Neural cell (in vitro differentiated cells): Measurements from ENCODE around the gene RND2. TPM values are rescaled to one million over a fixed set of nuclear protein-coding genes. Genes with fewer than 3 reads are reported as not detected.

Experiments
- H2AFZ ChIP-seq: fragments of 200-600, 300-800 bp; sonication (generic), shearing (Covaris generic); 2 replicates; pipeline ENCODE4 v1.6.0; 2014; ENCODE audit warnings: low read depth, mild to moderate bottlenecking, antibody characterized with exemption, low read length, moderate library complexity
- H3F3A ChIP-seq: fragments of 200-600 bp; shearing (Covaris generic); 2 replicates; pipeline ENCODE4 v1.6.1; 2016; ENCODE audit warnings: mild to moderate bottlenecking, moderate library complexity, mixed read lengths, antibody characterized with exemption, low read length; ENCODE audit not compliant: insufficient read depth, poor library complexity, severe bottlenecking
- H3K27ac ChIP-seq: fragments of 200-600, 300-800 bp; sonication (generic), shearing (Covaris generic); 2 replicates; pipeline ENCODE4 v1.5.1; 2014; ENCODE audit warnings: mild to moderate bottlenecking, low read length, moderate library complexity
- H3K27me3 ChIP-seq: fragments of 300-800, 200-600 bp; sonication (generic), shearing (Covaris generic); 2 replicates; pipeline ENCODE4 v1.6.0; 2014; ENCODE audit warnings: mild to moderate bottlenecking, low read depth, low read length, moderate library complexity; ENCODE audit not compliant: insufficient read depth
- H3K36me3 ChIP-seq: fragments of 300-800, 200-600 bp; sonication (generic), shearing (Covaris generic); 2 replicates; pipeline ENCODE4 v1.5.1; 2014; ENCODE audit warnings: mild to moderate bottlenecking, antibody characterized with exemption, low read length, moderate library complexity; ENCODE audit not compliant: insufficient read depth
- H3K4me2 ChIP-seq: fragments of 300-800, 200-600 bp; sonication (generic), shearing (Covaris generic); 2 replicates; pipeline ENCODE4 v1.6.0; 2014; ENCODE audit warnings: mild to moderate bottlenecking, low read length
- H3K4me3 ChIP-seq: fragments of 300-800, 200-600 bp; sonication (generic), shearing (Covaris generic); 2 replicates; pipeline ENCODE4 v1.5.1; 2014; ENCODE audit warnings: mild to moderate bottlenecking, low read length, moderate library complexity
- H3K79me2 ChIP-seq: fragments of 200-600 bp; shearing (Covaris generic); replicated peaks from 2 replicates; pipeline ENCODE4 v1.6.0; 2014; ENCODE audit warnings: mild to moderate bottlenecking, low read length, moderate library complexity; ENCODE audit not compliant: insufficient read depth
- H3K9ac ChIP-seq: fragments of 300-800, 200-600 bp; sonication (generic), shearing (Covaris generic); 2 replicates; pipeline ENCODE4 v1.6.1; 2016; ENCODE audit warnings: mild to moderate bottlenecking, low read length, mixed read lengths
- H3K9me2 ChIP-seq: fragments of 200-600 bp; shearing (Covaris generic); 2 replicates; pipeline ENCODE4 v1.6.1; 2016; ENCODE audit warnings: mild to moderate bottlenecking, low read length, mixed read lengths; ENCODE audit not compliant: insufficient read depth
- H3K9me3 ChIP-seq: fragments of 200-600, 300-800 bp; sonication (generic), shearing (Covaris generic); 2 replicates; pipeline ENCODE4 v1.6.1; 2016; ENCODE audit warnings: mild to moderate bottlenecking, mixed run types, low read length, moderate library complexity, mixed read lengths
- H4K20me1 ChIP-seq: fragments of 200-600 bp; shearing (Covaris generic); 2 replicates; pipeline ENCODE4 v1.6.1; 2016; ENCODE audit warnings: mild to moderate bottlenecking, mixed run types; ENCODE audit not compliant: insufficient read depth
- EP300 ChIP-seq: fragments of 450-650 bp; conservative IDR thresholded peaks from 2 replicates; pipeline ENCODE4 v1.6.1; 2014; ENCODE audit warnings: antibody characterized with exemption, mild to moderate bottlenecking, moderate library complexity; ENCODE audit not compliant: poor library complexity, severe bottlenecking
- EZH2 ChIP-seq: fragments of 200-600, 300-800 bp; shearing (Covaris generic), sonication (generic); IDR thresholded peaks from 2 replicates; pipeline ENCODE4 v1.6.1; 2014; ENCODE audit warnings: antibody characterized with exemption, low read length, borderline replicate concordance, mild to moderate bottlenecking; ENCODE audit not compliant: insufficient read depth, poor library complexity, severe bottlenecking
- MXI1 ChIP-seq: fragments of 450-650 bp; conservative IDR thresholded peaks from 2 replicates; pipeline ENCODE4 v1.6.1; 2014; ENCODE audit warnings: antibody characterized with exemption, mild to moderate bottlenecking; ENCODE audit not compliant: poor library complexity, severe bottlenecking
- POLR2AphosphoS5 ChIP-seq: IDR thresholded peaks from 2 replicates; pipeline ENCODE4 v1.6.1; 2012
- RAD21 ChIP-seq: fragments of 450-650 bp; conservative IDR thresholded peaks from 2 replicates; pipeline ENCODE4 v1.6.1; 2014; ENCODE audit warnings: antibody characterized with exemption, mild to moderate bottlenecking, moderate library complexity
- SMC3 ChIP-seq: fragments of 450-650 bp; conservative IDR thresholded peaks from 2 replicates; pipeline ENCODE4 v1.6.1; 2014; ENCODE audit warnings: antibody characterized with exemption, mild to moderate bottlenecking, moderate library complexity; ENCODE audit not compliant: poor library complexity
- TAF1 ChIP-seq: IDR thresholded peaks from 2 replicates; pipeline ENCODE4 v1.6.1; 2012; ENCODE audit warnings: low read depth
- polyA plus RNA-seq: library from polyadenylated mRNA; depleted of rRNA; stranded (reverse); fragments of >200 nt; gene quantifications from 2 replicates; pipeline ENCODE4 v1.2.3, GENCODE V29; 2014
- TF ChIP-seq, protein P1 (sequence below): IDR thresholded peaks from 2 replicates; pipeline ENCODE4 v1.6.1; 2012; ENCODE audit warnings: borderline replicate concordance
- TF ChIP-seq, protein P2 (sequence below): fragments of 450-650 bp; IDR thresholded peaks from 2 replicates; pipeline ENCODE4 v1.5.1; 2014; ENCODE audit warnings: antibody characterized with exemption, mild to moderate bottlenecking, moderate library complexity; ENCODE audit not compliant: poor library complexity, severe bottlenecking

The RND2 gene
- polyA plus RNA-seq, 1 donor from 2014 or later: 43.8 TPM

DNA sequence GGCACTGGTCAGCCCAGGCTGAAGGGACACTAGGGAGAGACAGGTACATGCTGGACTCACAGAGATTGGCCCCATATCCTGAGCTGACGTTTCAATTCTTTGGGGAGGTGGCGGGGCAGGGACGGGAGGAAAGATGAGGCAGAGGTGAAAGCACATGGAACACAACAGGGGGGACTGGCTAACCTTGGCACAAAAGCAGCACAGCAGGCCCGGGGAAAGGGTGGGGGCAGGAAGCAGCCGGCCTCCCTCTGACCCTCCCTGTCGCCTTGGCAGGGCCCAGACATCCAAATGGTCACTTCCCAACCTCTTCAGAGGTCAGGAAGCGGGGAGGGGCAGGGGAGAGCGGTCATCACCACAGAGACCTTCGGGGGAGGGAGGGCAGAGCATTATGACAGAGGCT, 9.5 kb upstream of the RND2 start:
- Histone ChIP-seq H3K9me2 (no peaks in the 10 kb centered on the region), H3K9me3 (no peaks in the 10 kb centered on the region), H3K79me2 (peaks cover 42% of the 10 kb centered on the region), H3K4me3 (no peak overlapping the region), H3K27me3 (no peaks in the 10 kb centered on the region), H3K4me2 (no peak overlapping the region), H2AFZ (no peak overlapping the region), H3K9ac (no peak overlapping the region), H3F3A (peaks cover 7% of the 10 kb centered on the region), H4K20me1 (peaks cover 4% of the 10 kb centered on the region), H3K36me3 (no peaks in the 10 kb centered on the region), H3K27ac (no peak overlapping the region)
- no peak for TF ChIP-seq EP300
- TF ChIP-seq TAF1: no peak
- TF ChIP-seq POLR2AphosphoS5: no peak
- TF ChIP-seq, protein P1, sequence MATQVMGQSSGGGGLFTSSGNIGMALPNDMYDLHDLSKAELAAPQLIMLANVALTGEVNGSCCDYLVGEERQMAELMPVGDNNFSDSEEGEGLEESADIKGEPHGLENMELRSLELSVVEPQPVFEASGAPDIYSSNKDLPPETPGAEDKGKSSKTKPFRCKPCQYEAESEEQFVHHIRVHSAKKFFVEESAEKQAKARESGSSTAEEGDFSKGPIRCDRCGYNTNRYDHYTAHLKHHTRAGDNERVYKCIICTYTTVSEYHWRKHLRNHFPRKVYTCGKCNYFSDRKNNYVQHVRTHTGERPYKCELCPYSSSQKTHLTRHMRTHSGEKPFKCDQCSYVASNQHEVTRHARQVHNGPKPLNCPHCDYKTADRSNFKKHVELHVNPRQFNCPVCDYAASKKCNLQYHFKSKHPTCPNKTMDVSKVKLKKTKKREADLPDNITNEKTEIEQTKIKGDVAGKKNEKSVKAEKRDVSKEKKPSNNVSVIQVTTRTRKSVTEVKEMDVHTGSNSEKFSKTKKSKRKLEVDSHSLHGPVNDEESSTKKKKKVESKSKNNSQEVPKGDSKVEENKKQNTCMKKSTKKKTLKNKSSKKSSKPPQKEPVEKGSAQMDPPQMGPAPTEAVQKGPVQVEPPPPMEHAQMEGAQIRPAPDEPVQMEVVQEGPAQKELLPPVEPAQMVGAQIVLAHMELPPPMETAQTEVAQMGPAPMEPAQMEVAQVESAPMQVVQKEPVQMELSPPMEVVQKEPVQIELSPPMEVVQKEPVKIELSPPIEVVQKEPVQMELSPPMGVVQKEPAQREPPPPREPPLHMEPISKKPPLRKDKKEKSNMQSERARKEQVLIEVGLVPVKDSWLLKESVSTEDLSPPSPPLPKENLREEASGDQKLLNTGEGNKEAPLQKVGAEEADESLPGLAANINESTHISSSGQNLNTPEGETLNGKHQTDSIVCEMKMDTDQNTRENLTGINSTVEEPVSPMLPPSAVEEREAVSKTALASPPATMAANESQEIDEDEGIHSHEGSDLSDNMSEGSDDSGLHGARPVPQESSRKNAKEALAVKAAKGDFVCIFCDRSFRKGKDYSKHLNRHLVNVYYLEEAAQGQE: no peak
- TF ChIP-seq RAD21: no peak
- no peak for TF ChIP-seq SMC3
- no peak for TF ChIP-seq EZH2

DNA sequence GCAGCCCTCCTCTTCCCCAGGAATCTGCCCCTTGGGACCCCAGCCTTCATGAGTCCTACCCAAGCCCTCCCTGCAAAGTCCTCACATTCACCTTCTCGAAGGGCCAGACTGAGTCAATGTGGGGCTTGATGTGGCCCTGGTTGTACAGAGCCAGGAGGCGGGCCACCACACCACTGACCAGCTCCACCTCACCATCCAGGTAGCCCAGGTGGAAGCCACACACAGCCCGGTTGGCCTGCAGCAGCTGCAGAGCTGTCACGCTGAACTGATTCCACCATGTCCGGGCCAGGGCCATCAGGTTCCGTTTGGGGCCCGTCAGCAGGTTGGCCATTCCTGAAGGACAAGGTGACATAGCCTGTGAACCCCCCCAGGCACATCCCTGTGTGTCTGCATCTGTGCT, 8.8 kb upstream of the RND2 start:
- no peak overlapping the region for H3K4me2 ChIP-seq
- no peaks in the 10 kb centered on the region for H3K36me3 ChIP-seq
- H4K20me1 ChIP-seq: peaks cover 4% of the 10 kb centered on the region
- H3K79me2 ChIP-seq: peaks cover 48% of the 10 kb centered on the region
- no peaks in the 10 kb centered on the region for H3K27me3 ChIP-seq
- no peak overlapping the region for H3K27ac ChIP-seq
- no peak overlapping the region for H2AFZ ChIP-seq
- H3K9me3 ChIP-seq: no peaks in the 10 kb centered on the region
- no peaks in the 10 kb centered on the region for H3K9me2 ChIP-seq
- H3F3A ChIP-seq: peaks cover 7% of the 10 kb centered on the region
- TF ChIP-seq TAF1 (no peak), RAD21 (no peak), MXI1 (no peak), EP300 (no peak), SMC3 (no peak), EZH2 (no peak), POLR2AphosphoS5 (no peak)
- TF ChIP-seq, protein P1: no peak
- TF ChIP-seq, protein P2, sequence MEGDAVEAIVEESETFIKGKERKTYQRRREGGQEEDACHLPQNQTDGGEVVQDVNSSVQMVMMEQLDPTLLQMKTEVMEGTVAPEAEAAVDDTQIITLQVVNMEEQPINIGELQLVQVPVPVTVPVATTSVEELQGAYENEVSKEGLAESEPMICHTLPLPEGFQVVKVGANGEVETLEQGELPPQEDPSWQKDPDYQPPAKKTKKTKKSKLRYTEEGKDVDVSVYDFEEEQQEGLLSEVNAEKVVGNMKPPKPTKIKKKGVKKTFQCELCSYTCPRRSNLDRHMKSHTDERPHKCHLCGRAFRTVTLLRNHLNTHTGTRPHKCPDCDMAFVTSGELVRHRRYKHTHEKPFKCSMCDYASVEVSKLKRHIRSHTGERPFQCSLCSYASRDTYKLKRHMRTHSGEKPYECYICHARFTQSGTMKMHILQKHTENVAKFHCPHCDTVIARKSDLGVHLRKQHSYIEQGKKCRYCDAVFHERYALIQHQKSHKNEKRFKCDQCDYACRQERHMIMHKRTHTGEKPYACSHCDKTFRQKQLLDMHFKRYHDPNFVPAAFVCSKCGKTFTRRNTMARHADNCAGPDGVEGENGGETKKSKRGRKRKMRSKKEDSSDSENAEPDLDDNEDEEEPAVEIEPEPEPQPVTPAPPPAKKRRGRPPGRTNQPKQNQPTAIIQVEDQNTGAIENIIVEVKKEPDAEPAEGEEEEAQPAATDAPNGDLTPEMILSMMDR: no peak
- H3K9ac ChIP-seq: no peak overlapping the region
- H3K4me3 ChIP-seq: no peak overlapping the region
